ENCODE data around the gene CHCHD6. TPM values are rescaled to one million over a fixed set of nuclear protein-coding genes. Genes with fewer than 3 reads are reported as not detected.

The CHCHD6 gene
- total and polyA plus RNA-seq, 12 donors: 5.2 to 27.0 (median 10.2) TPM

DNA sequence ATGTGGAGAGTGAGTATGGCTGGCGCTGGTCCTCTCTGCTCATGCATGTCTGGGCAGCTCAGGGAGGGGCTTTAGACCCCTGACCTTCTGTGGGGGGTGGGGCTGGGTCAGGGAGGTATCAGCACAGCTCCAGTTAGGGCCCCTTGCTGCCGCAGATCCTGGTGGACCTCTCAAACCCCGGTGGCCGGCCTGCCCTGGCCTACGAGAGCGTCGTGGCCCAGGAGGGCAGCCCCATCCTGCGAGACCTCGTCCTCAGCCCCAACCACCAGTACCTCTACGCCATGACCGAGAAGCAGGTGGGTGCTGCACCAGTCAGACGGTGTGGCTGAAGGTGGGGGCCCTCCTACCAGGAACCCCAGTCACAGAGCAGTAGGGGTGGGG, 299.1 kb downstream of the CHCHD6 start:
- peaks cover 5 to 57% (median 29%) of the 10 kb centered on the region in 9 donors for H3K4me1 ChIP-seq
- TF ChIP-seq, protein P1, sequence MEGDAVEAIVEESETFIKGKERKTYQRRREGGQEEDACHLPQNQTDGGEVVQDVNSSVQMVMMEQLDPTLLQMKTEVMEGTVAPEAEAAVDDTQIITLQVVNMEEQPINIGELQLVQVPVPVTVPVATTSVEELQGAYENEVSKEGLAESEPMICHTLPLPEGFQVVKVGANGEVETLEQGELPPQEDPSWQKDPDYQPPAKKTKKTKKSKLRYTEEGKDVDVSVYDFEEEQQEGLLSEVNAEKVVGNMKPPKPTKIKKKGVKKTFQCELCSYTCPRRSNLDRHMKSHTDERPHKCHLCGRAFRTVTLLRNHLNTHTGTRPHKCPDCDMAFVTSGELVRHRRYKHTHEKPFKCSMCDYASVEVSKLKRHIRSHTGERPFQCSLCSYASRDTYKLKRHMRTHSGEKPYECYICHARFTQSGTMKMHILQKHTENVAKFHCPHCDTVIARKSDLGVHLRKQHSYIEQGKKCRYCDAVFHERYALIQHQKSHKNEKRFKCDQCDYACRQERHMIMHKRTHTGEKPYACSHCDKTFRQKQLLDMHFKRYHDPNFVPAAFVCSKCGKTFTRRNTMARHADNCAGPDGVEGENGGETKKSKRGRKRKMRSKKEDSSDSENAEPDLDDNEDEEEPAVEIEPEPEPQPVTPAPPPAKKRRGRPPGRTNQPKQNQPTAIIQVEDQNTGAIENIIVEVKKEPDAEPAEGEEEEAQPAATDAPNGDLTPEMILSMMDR (IDR thresholded peaks at IDR 0.05): no peak
- no peak overlapping the region for H3K4me3 ChIP-seq
- intact Hi-C loops (cut with DNase I): loop anchor here in 3 of 10 donors (5.0 to 10.0 kb wide), 3 partner anchors 251 to 542 kb away; no protein-coding TSS in a partner anchor
- no peaks in the 10 kb centered on the region for H3K9me3 ChIP-seq
- no peaks in the 10 kb centered on the region for H3K27me3 ChIP-seq
- H3K27ac ChIP-seq: no peak overlapping the region
- ATAC-seq: no peak
- peaks cover 0 to 23% (median 0%) of the 10 kb centered on the region in 9 donors for H3K36me3 ChIP-seq
- DNase-seq: no peak
- WGBS, 2 donors: 92 to 97% methylated on average over 12 of the region's 12 CpGs

DNA sequence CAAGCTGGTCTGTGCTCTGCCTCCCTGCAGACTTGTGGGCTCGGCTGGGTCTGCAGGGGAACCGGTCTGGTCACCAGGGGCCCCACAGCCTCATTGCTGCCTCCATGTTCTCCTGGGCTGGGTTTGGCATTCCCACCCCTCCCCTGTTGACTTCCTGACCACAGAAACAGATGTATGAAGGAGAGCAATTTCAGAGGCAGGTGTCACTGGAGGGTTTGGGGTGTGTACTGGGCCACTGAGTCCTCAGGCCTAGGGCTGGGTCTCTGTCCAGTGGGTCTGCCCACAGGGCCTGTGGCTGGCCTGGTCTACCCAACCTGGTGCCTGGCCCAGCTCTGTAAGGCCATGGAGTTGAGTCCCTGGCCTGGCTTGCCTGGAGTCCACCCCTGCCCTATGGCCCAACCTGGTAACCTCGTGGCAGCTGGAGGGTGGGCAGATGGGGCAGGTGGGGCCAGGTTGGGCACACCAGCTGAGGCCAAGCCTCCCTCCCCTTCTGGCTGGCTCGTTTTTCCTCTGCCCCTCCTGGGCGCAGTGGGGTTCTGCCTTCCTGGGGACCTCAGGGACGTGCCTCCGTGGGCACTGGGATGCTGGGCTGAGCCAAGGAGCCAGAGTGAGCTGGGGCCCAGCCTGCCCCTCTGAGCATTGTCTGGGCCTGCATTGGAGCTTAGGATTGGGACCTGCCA, 299.7 kb downstream of the CHCHD6 start:
- Histone ChIP-seq H3K27me3 (no peaks in the 10 kb centered on the region), H3K27ac (no peak overlapping the region), H3K4me1 (peaks cover 5 to 57% (median 34%) of the 10 kb centered on the region in 9 donors), H3K4me3 (no peak overlapping the region), H3K36me3 (peaks cover 0 to 23% (median 0%) of the 10 kb centered on the region in 9 donors), H3K9me3 (no peaks in the 10 kb centered on the region)
- DNase-seq (no peak), ATAC-seq (no peak)
- intact Hi-C loops (cut with DNase I): loop anchor here in 3 of 10 donors (5.0 to 10.0 kb wide), 3 partner anchors 251 to 541 kb away; no protein-coding TSS in a partner anchor
- 94 to 97% methylated on average over 7 of the region's 7 CpGs for WGBS, 2 donors
- TF ChIP-seq, protein P1 (IDR thresholded peaks at IDR 0.05): no peak

DNA sequence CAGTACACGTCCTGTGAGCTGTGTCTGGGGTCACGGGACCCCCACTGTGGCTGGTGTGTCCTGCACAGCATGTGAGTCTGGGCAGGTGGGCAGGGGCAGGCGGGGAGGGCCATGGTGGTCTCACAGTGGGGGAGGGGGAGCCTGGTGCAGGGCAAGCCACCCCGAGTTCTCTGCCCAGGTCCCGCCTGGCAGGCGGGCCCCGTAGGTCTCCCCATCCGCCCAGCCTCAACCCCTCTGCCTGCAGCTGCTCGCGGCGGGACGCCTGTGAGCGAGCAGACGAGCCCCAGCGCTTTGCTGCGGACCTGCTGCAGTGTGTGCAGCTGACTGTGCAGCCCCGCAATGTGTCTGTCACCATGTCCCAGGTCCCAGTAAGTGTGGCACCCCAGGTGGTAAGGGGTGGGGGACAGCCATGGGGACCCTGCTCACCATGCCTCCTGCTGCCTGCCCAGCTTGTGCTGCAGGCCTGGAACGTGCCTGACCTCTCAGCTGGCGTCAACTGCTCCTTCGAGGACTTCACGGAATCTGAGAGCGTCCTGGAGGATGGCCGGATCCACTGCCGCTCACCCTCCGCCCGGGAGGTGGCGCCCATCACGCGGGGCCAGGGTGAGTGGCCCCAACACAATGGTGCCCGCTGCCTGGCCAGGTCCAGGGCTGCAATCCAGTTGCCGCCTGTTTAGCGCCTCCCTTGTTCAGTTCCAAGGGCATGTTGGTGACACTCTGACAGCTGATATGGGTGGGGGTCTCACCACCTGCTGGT, 300.8 kb downstream of the CHCHD6 start:
- peaks cover 0 to 23% (median 0%) of the 10 kb centered on the region in 9 donors for H3K36me3 ChIP-seq
- H3K4me3 ChIP-seq: no peak overlapping the region
- ATAC-seq (no peak), DNase-seq (no peak)
- no peak overlapping the region for H3K27ac ChIP-seq
- H3K4me1 ChIP-seq: peaks cover 5 to 56% (median 40%) of the 10 kb centered on the region in 9 donors
- H3K27me3 ChIP-seq: no peaks in the 10 kb centered on the region
- WGBS, 2 donors: 95 to 96% methylated on average over 32 of the region's 32 CpGs
- TF ChIP-seq, protein P1 (IDR thresholded peaks at IDR 0.05): no peak
- intact Hi-C loops (cut with DNase I): loop anchor here in 3 of 10 donors (5.0 to 10.0 kb wide), 3 partner anchors 253 to 540 kb away; no protein-coding TSS in a partner anchor
- H3K9me3 ChIP-seq: no peaks in the 10 kb centered on the region

DNA sequence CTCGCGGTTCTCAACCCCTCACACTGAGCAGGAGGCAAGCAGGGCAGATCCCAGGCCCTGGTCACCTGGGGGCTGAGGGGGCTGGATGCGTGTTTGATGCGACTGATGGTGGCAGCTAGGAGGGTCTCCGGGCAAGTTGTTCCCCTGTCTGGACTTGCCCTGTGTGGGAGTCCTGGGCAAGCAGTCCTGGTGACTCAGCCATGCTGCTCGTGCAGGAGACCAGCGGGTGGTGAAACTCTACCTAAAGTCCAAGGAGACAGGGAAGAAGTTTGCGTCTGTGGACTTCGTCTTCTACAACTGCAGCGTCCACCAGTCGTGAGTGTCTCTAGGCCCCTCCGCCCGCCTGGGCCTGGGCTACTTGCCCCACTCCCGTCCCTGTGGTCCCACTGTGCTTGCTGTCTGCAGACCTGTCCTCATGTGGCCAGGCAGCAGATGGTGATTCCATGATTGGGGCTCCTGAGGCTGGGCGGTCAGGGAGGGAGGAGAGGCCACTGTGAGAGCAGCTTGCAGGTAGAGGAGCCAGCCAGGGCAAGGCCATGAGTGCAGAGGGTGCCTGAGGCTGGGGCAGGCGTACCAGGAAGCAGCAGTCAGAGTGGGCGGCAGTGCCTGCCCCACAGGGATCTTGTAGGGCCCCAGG, 301.9 kb downstream of the CHCHD6 start:
- ATAC-seq (no peak), DNase-seq (no peak)
- H3K27ac ChIP-seq: no peak overlapping the region
- H3K9me3 ChIP-seq: no peaks in the 10 kb centered on the region
- TF ChIP-seq, protein P1 (IDR thresholded peaks at IDR 0.05): no peak
- H3K27me3 ChIP-seq: no peaks in the 10 kb centered on the region
- H3K4me3 ChIP-seq: no peak overlapping the region
- 93 to 96% methylated on average over 17 of the region's 17 CpGs for WGBS, 2 donors
- H3K36me3 ChIP-seq: peaks cover 0 to 23% (median 0%) of the 10 kb centered on the region in 9 donors
- H3K4me1 ChIP-seq: peaks cover 5 to 58% (median 36%) of the 10 kb centered on the region in 9 donors
- intact Hi-C loops (cut with DNase I): loop anchor here in 1 of 10 donors (10.0 kb wide), 1 partner anchor 539 kb away; no protein-coding TSS in a partner anchor

All from heart right ventricle (tissue), 16 donors.